Measurements from ENCODE around the gene FAM193A. TPM values are rescaled to one million over a fixed set of nuclear protein-coding genes. Genes with fewer than 3 reads are reported as not detected.
A peak's percentile ranks its signal among the peaks of the same experiment; 100 is the strongest.

Gene FAM193A
- total and polyA plus RNA-seq, 2 experiments from 2014 or later: 12.0 to 22.9 TPM

DNA sequence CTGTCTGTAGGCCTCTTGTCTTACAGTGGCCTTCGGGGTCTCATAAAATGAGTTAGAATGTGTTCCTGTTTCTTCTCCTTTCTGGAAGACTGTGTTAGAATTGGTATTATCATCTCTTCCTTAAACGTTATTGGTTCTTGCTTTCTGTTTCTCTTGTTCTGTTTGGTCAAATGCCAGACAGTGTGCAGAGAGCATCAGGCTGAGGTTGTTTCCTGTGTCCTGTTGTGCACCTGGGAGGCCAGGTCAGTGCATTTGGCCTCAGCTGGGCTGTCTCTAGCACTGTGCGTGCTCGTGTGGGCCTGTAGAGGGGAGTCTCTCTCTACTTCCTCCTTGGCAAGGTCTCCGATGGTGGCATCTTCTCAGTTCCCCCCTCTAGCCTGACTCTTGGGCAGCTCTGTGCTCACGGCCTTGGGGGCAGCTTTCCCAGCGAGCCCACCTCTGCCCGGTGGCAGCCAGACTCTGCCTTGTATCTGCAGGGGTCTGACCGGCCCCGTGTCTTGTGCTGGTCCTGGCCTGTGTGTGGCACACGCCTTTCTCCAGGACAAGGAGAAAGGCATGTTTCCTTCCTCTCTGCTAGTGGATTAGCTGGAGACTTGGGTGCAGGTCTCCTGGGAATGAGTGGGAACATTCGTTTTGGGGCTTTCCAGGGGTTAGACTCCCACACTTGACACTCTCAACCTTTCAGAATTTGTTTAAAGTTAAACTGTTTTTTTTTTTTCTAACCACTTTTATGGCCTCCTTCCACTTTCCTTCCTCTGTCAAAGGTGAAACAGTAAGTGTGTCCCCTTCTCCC is 62.3 kb downstream of the FAM193A start:
- Mint-ChIP-seq H3K27me3 (ENCODE audit: insufficient read depth, low read depth, poor library complexity) (peaks cover 6% of the 10 kb centered on the region), H3K36me3 (ENCODE audit: low read depth) (peaks cover 32% of the 10 kb centered on the region), H3K27ac (peak overlapping the region; percentile 94), H3K9me3 (no peaks in the 10 kb centered on the region), H3K4me3 (no peak overlapping the region; the same call in 2 of the 3 replicates), H3K4me1 (peaks cover 59% of the 10 kb centered on the region)
- peak; percentile 44 for DNase-seq (ENCODE audit: low spot score)
- Histone ChIP-seq H3K79me2 (replicated peaks; ENCODE audit: insufficient read depth) (peaks cover 84% of the 10 kb centered on the region), H3K4me3 (peak overlapping the region; percentile 22; the same call in 1 of the 2 replicates), H3K4me1 (ENCODE audit: insufficient read depth) (peaks cover 51% of the 10 kb centered on the region), H3K36me3 (ENCODE audit: insufficient read depth) (no peaks in the 10 kb centered on the region), H3F3A (replicated peaks; ENCODE audit: low read depth) (peaks cover 15% of the 10 kb centered on the region), H2AFZ (no peak overlapping the region), H4K20me1 (replicated peaks; ENCODE audit: insufficient read depth) (peaks cover 16% of the 10 kb centered on the region), H3K4me2 (peak overlapping the region; percentile 63), H3K27me3 (ENCODE audit: insufficient read depth) (no peaks in the 10 kb centered on the region), H3K9me2 (ENCODE audit: insufficient read depth) (no peaks in the 10 kb centered on the region), H3K27ac (ENCODE audit: low read depth) (peak overlapping the region; percentile 92)
- peak; percentile 61 for ATAC-seq
- TF ChIP-seq ZNF331 (CRISPR knock-in tag; IDR thresholded peaks at IDR 0.05; ENCODE audit: low read depth) (no peak), ZNF462 (CRISPR knock-in tag; IDR thresholded peaks at IDR 0.05) (no peak), CTCF (conservative IDR thresholded peaks at IDR 0.05; ENCODE audit: low read depth in 2 of 2) (peak in 1 of 2 experiments; percentile 39; a peak in 3 of 4 replicates), REST (IDR thresholded peaks at IDR 0.05; ENCODE audit: unreplicated experiment) (no peak)
